ENCODE data around the gene CLEC6A.

Gene CLEC6A

GRCh38 chr12:8452036-8452435 lies 3.7 kb upstream of the CLEC6A start:
- DNase-seq (ENCODE audit: low read depth), result no peak
- no peak for TF ChIP-seq CTCF (IDR thresholded peaks at IDR 0.05; ENCODE audit: low read depth, low read length, missing control alignments)
- no peak overlapping the region for H3K4me3 ChIP-seq (ENCODE audit: low read depth, low read length)

GRCh38 chr12:8453021-8453513 lies 2.7 kb upstream of the CLEC6A start:
- TF ChIP-seq CTCF (IDR thresholded peaks at IDR 0.05; ENCODE audit: low read depth, low read length, missing control alignments), result no peak
- DNase-seq (ENCODE audit: low read depth), result no peak
- H3K4me3 ChIP-seq (ENCODE audit: low read depth, low read length), result no peak overlapping the region

GRCh38 chr12:8453796-8454195 lies 2.0 kb upstream of the CLEC6A start:
- no peak for TF ChIP-seq CTCF (IDR thresholded peaks at IDR 0.05; ENCODE audit: low read depth, low read length, missing control alignments)
- H3K4me3 ChIP-seq (ENCODE audit: low read depth, low read length), result no peak overlapping the region
- DNase-seq (ENCODE audit: low read depth), result no peak

- H3K4me3 ChIP-seq (ENCODE audit: low read depth, low read length), result no peak overlapping the region
- no peak for DNase-seq (ENCODE audit: low read depth)
- TF ChIP-seq CTCF (IDR thresholded peaks at IDR 0.05; ENCODE audit: low read depth, low read length, missing control alignments), result no peak
Measured at GRCh38 chr12:8455271-8455670, 491 bp upstream of the CLEC6A start.

- no peak overlapping the region for H3K4me3 ChIP-seq (ENCODE audit: low read depth, low read length)
- no peak for TF ChIP-seq CTCF (IDR thresholded peaks at IDR 0.05; ENCODE audit: low read depth, low read length, missing control alignments)
- no peak for DNase-seq (ENCODE audit: low read depth)
Measured at GRCh38 chr12:8461426-8461825, 5.7 kb downstream of the CLEC6A start.

- TF ChIP-seq CTCF (IDR thresholded peaks at IDR 0.05; ENCODE audit: low read depth, low read length, missing control alignments), result no peak
- DNase-seq (ENCODE audit: low read depth), result no peak
- no peak overlapping the region for H3K4me3 ChIP-seq (ENCODE audit: low read depth, low read length)
Measured at GRCh38 chr12:8465301-8465996, 9.7 kb downstream of the CLEC6A start.

- TF ChIP-seq CTCF (IDR thresholded peaks at IDR 0.05; ENCODE audit: low read depth, low read length, missing control alignments), result no peak
- DNase-seq (ENCODE audit: low read depth), result no peak
- H3K4me3 ChIP-seq (ENCODE audit: low read depth, low read length), result no peak overlapping the region
Measured at GRCh38 chr12:8466241-8466640, 10.5 kb downstream of the CLEC6A start.
